Stimulated activated CD8-positive, alpha-beta memory T cell treated with anti-CD3 and anti-CD28 coated beads, Interleukin-15, amount 100 ng/mL, for 1 hour (primary cell): ENCODE data around the gene HID1.
"Not testable (repeated sequence)": the region's sequence is repeated elsewhere in the genome, so short reads cannot be mapped to it uniquely, and the experiment has no call there.

Source experiments
- DNase-seq: peaks from one replicate; pipeline ENCODE4 v3.0.0-alpha.2; 2020; ENCODE audit warnings: low read depth

Gene HID1

DNA sequence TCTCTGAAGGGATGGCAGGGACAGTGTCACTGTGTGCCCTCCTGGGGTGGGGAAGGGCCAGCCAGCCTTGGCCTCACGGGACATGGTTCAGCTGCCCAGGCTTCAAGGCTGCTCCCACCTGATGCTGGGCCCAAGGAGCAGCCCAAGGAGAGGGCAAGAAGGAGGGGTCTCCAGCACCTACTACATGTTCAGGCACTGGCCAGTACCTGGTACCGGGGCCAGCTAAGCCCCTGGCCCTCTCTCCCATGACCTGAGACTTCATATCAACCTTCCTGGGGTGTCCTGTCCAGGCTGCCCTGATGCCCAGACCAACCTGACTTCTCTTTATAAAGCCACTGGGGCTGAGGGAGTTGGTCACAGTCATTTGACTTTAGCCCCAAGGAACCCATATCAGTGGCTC lies 50.8 kb downstream of the HID1 start:
- no peak for DNase-seq

DNA sequence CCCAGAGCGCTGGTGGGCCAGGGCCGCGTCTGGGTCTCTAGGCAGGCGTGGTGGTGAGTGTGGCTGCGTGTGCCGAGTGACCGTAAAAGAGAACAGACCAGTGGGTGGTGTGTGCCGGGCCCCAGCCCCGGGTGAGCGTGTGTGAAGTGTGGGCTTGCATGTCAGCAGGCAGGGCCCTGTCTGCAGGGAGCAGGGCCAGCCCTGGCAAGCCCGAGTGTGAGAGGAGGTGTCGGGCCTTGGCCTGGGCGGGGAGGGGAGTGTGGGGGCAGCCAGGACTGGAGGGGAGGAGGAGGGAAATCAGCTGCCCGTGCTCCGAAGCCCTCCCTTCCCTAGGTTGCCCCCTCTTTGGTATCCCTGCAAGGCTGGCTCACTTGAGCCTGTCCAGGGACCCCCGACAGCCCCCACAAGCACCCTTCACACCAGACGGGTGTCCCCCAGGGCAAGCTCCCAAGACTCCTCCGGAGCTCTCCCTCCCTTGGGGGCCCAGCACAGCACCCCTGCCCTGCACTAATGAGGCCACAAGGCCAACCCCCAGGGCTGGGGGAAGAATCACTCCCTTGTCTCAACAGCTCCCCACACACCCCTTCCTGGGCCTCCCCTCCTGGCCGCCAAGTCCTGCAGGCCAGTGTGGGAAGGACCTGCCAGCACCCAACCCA lies 51.4 kb downstream of the HID1 start:
- DNase-seq, result no peak

DNA sequence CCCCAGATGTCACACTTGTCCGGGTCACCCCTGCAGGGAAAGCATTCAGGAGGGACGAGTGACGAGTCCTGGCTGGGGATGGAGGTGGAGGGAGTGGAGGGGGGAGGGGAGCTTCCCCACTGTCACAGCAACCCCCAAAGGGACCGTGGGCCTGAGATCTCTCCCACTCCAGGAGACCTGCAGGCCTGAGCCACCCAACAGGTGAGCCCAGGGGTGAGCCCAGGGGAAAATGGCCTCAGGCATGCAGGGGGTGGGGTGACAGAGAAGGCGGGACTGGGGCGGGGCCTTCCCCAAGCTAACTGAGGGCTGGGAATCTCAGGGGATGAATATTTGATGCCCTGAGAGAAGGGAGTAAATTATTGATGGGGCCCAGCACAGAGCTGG lies 51.9 kb downstream of the HID1 start:
- no peak for DNase-seq

DNA sequence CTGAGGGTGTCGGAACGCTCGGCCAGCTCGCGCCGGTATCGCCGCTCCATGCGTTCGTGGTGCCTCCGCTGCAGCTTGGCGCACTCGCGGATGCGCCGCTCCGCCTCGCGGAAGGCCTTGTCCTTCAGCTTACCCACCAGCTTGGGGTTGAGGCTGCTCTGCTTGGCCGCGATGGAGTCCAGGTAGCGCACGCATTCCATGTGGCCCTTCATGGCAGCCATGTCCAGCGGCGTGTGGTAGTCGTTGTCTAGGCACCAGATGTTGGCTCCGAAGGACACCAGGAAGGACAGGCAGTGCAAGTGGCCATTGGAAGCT lies 52.3 kb downstream of the HID1 start:
- DNase-seq, result no peak

DNA sequence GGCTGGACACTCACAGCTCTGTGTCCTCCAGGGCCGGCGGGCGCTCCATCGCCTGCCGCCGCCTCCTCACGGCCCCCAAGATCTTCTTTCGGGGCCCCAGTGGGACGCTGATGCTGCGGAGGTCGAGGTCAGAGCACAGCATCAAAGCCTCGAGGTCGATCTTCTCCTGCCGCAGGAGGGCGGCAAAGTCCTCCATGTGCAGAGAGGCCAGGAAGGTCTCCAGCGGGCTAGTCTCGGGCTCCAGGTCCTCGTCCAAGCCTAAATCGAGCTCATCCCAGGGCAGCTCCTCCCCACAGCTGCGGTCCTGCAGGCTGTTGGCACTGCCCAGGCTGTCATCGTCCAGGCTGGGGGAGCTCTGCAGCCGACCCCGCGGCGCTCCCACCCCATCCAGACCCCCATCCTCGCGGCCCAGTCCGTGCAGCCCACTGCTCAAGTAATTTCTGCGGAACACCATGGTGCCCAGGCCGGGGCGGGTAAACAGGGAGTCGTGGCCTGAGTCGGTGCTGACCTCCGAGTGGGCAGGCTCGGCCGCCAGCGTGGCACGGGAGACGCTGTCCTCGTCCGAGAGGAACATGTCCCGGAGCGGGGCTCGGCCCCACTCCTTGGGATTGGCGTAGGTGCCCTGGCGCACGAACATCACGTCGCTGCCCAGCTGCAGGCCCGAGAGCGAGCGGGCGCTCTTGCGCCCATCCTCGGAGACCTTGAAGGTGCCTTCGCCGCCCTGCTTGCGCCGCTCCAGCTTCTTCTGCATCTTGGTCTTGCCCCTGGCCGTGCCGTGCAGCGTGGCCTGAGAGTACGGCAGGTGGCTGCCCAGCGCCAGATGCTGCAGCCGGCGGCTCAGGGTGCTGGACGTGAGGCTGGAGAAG lies 52.9 kb downstream of the HID1 start:
- no peak for DNase-seq

DNA sequence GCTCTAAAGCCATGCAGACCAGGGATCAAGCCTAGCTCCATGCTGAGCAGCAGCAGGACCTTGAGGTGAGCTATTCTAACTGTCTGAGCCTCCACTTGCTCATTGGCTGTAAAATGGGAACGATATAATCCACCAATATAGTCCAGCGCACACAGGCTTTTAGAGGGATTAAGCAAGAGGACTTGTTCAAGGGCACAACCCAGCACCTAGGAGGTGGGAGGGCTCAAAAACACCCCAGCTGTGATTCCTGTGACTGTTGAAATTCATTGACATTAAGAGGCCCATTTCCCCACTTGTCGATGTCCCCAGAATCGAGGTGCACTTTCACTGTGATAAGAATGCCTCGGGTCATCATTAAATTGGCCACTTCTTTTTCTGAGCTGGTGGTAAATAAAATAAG lies 53.7 kb downstream of the HID1 start:
- no peak for DNase-seq

DNA sequence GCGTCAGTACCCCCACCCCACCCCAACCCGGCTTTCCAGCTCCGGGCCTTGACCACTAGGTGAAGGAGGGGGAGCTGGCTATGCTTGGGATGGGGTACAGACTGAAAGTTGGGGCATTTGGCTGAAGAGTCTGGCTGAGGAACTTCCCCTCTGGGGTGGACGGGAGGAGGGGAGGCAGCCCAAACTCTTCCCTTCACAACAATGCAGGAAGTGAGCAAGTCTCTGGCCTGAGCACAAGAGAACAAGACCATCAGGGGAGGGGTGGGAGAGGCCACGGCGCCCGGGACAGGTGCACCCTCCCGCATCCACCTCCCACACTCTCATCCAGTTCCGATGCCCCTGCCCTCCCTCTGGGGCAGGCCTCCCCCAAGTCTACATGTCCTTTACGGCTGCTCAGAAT lies 55.1 kb downstream of the HID1 start:
- DNase-seq, result no peak

DNA sequence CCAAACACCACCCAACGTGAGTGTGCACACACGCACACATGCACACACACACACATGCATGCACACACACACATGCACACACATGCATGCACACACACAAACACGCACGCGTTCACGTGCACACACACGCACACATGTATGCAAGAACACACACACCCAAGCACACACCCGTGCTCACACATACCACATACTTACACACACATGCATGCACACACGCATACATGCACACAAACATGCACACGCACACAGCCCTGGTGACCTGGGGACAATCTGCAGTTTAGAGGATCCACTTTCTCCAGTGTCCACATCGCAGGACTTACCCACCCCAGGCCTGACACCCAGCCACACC lies 55.7 kb downstream of the HID1 start:
- DNase-seq, result no peak

DNA sequence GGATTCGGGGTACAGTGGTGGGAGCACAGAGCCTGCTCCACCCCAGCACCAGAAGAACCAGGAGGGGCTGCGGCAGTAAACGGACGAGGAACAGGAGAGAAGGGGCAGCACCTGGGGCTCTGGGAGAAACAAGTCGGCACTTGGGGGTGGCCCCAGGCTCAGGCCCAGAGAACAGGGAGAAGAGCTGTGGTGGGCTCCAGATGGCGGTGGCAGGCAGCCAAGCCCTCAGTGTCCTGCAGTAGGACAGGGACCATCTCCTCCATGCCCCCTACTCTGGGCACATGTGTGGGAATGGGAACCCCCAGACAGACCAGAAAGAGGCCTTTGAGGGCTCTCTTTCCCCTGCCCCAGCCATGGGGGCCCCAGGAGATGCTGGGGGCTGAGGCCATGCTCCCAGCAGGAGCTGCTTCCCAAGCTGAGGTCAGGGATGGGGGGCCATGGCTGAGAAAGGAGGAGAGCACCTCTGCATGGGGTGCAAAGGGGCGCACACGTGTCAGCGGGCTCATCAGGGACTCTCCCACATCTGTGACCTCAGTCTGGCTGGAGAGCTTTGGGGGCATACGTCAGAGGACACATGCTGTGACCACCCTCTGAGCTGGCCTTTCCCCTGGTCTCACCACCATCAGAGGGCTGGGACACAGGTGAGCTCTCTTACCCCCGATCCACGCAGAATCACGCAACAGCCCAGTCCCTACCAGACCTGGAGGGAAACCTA lies 56.3 kb downstream of the HID1 start:
- no peak for DNase-seq

DNA sequence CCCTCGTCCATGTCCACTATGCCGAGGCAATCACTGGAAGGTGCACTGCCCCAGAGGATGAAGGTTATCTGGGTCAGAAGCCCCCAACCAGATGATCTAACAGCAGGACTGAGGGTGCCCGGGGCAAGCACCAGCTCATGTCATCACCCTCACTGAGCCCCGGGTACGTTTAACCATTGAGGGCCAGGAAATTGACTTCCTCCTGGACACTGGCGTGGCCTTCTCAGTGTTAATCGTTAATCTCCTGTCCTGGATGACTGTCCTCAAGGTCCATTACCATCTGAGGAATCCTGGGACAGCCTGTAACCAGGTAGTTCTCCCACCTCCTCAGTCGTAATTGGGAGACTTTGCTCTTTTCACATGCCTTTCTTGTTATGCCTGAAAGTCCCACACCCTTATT lies 61.1 kb downstream of the HID1 start:
- not testable (repeated sequence) for DNase-seq

DNA sequence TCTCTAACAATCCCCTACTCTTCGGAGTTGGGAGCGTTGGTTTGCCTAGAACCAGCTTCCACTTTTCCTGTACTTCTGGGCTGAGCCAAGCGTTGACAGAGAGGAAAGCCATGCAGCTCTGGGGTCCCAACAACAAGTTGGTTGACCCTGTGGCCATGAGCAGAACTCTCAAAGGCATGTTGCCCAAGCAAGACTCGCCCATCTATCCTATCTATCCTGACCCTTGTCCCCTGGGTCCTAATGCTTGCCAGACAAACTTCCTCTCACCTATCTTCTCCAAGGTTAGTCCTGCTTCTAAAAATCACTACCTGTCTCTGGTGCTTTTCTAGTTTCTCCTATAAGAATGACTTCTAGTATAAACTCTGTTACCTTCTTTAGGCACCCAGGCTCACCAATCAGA lies 63.5 kb downstream of the HID1 start:
- not testable (repeated sequence) for DNase-seq

DNA sequence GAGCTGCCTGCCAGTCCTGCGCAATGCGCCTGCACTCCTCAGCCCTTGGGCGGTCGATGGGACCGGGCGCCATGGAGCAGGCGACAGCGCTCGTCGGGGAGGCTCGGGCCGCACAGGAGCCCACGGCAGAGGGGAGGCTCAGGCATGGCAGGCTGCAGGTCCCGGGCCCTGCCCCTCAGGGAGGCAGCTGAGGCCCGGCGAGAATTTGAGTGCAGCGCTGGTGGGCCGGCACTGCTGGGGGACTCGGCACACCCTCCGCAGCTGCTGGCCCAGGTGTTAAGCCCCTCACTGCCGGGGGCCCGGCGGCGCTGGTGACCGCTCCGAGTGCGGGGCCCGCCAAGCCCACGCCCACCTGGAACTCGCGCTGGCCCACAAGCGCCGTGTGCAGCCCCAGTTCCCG lies 65.5 kb downstream of the HID1 start:
- no peak for DNase-seq

DNA sequence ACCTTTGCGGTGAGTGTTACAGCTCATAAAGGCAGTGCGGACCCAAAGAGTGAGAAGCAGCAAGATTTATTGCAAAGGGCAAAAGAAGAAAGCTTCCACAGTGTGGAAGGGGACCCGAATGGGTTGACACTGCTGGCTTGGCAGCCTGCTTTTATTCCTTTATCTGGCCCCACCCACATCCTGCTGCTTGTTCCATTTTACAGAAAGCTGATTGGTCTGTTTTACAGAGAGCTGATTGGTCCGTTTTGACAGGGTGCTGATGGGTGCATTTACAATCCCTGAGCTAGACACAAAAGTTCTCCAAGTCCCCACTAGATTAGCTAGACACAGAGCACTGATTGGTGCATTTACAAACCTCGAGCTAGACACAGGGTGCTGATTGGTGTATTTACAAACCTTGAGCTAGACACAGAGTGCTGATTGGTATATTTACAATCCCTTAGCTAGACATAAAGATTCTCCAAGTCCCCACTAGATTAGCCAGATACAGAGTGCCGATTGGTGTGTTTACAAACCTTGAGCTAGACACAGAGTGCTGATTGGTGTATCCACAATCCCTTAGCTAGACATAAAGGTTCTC lies 66.3 kb downstream of the HID1 start:
- DNase-seq, result not testable (repeated sequence)

DNA sequence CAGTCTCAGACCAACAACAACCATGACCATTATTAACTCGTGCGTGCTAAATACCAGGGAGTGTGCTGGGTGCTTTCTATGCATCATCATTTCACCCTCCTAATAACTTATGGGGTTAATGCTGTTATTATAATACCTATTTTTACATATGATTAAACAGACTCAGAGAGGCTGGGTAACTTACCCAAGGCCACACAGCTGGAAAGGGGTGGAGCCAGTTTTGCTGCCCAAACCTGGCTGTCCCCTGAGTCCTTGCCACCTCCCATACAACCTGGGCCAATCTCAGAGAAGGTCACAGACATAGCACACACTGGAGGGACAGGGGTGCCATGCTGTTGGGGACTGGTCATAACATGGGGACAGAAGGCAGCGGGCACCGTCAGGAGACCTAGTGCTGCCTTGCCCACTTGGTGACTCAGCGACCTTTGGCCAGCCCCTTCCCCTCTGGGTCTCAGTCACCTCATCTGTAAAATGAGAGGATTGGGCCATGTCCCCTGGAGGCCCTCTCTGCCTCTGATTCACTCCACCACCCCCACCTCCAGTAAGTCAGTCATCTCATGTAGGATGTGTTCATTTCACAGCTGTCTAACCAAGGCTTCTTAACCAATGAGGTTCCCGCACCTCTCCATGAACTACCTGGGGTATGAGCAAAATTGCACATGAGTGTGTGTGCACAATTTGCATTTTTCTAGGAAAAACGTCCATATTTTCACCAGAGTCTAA lies 67.7 kb downstream of the HID1 start:
- no peak for DNase-seq

DNA sequence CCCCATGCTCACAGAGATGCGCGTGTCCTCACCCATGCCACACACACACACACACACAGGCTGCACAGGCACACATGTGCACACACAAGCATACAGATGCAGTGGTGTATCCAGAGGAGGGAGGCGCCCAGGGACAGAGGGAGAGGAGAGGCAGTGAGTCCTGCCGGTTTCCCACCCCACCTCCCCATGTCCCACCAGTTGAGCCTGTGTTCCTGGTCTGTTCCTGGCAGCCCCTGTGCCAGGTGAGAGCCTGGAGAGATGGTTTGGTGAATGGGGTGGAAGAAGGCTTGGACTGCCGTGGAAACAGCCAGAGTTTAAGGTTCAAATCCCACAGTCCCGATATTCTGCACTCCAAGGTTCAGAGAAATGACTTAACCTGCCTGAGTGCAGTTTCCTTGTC lies 68.9 kb downstream of the HID1 start:
- DNase-seq, result no peak

DNA sequence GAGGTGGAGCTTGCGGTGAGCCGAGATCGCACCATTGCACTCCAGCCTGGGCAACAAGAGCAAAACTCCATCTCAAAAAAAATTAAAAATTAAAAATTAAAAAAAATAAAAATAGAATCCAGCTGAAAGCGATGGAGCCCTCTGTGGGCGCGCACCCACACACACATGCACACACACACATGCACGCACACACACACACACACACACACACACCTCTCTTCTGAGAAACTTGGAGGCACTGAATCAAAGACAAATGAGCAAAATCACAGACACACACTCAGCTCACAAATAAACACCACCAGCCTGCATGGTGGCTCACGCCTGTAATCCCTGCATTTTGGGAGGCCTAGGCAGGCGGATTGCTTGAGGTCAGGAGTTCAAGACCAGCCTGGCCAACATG lies 69.5 kb downstream of the HID1 start:
- no peak for DNase-seq

DNA sequence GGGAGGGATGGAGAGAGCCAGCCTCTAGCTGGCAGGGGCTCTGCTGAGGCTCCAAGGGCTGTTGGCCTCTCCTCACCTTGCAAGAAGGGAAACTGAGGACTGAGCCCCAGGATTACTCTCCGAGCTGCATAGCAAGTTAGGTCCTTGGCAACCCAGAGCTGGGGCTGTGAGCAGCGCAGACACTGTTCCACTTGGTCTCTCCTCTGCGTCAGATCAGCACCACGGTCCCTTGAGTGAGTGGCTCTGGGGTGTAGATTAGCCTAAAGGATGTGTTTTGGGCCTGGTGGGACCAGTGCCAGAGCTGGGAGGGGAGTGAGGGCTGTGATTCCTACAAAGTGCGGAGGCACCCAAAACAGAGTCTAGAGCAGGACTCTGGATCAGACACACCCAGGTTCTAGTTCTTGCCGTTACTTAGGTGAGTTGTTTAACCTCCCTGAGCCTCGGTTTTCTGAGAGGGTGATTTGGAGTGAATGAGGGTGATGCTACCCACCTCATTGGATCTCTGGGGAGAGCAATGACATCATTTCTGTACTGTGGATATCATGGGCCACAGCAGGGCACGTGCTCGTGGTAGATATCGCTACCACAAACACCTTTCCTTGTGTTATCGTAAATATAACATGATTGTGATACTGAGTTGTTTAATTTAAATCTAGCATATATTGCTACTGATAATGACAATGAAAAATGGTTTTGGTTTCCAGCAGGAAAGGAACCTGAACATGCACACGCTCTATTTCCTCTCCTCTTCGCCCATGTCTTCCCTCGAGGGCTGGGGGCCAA lies 71.0 kb downstream of the HID1 start:
- DNase-seq, result no peak
